ENCODE measurements around the gene TAF4.
"Not testable (repeated sequence)": the region's sequence is repeated elsewhere in the genome, so short reads cannot be mapped to it uniquely, and the experiment has no call there.

Gene TAF4

DNA sequence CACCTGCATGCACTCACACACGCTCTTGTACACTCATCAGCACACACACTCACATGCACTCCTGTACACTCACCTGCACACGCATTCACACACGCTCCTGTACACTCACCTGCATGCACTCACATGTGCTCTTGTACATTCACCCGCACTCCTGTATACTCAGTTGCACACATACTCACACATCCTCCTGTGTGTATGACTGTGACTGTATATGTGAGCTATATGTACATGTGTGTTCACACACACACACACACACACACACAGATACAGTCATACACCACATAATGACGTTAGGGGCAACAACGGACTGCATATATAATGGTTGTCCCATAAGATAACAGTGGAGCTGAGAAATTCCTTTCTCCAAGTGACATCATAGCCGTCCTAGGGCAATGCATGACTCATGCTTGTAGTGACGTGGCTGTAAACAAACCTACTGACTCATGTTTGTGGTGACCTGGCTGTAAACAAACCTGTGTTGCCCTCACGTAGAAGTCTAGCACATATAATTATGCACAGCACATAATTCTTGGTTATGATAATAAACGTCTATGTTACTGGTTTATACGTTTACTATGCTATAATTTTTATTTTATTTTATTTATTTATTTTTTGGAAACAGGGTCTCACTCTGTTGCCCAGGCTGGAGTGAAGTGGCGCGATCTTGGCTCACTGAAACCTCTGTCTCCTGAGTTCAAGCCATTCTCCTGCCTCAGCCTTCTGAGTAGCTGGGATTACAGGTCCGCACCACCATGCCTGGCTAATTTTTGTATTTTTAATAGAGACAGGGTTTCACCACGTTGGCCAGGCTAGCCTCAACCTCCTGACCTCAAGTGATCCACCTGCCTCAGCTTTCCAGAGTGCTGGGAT lies 22.8 kb upstream of the TAF4 start:
- TF ChIP-seq, protein P1, sequence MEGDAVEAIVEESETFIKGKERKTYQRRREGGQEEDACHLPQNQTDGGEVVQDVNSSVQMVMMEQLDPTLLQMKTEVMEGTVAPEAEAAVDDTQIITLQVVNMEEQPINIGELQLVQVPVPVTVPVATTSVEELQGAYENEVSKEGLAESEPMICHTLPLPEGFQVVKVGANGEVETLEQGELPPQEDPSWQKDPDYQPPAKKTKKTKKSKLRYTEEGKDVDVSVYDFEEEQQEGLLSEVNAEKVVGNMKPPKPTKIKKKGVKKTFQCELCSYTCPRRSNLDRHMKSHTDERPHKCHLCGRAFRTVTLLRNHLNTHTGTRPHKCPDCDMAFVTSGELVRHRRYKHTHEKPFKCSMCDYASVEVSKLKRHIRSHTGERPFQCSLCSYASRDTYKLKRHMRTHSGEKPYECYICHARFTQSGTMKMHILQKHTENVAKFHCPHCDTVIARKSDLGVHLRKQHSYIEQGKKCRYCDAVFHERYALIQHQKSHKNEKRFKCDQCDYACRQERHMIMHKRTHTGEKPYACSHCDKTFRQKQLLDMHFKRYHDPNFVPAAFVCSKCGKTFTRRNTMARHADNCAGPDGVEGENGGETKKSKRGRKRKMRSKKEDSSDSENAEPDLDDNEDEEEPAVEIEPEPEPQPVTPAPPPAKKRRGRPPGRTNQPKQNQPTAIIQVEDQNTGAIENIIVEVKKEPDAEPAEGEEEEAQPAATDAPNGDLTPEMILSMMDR (IDR thresholded peaks at IDR 0.05; ENCODE audit: insufficient read depth, low read depth, low read length, missing control alignments), result no peak
- peak; percentile 94 for DNase-seq (ENCODE audit: low read depth)
- H3K4me3 ChIP-seq (ENCODE audit: low read length), result no peak overlapping the region

DNA sequence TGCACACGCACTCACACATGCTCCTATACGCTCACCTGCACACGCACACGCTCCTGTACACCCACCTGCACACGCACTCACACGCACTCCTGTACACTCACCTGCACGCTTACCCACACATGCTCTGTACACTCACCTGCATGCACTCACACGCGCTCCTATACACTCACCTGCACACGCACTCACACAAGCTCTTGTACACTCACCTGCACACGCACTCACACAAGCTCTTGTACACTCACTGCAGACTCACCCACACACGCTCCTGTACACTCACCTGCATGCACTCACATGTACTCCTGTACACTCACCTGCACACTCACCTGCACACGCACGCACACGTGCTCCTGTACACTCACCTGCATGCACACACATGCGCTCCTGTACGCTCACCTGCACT lies 22.0 kb upstream of the TAF4 start:
- TF ChIP-seq, protein P1 (IDR thresholded peaks at IDR 0.05; ENCODE audit: insufficient read depth, low read depth, low read length, missing control alignments), result no peak
- H3K4me3 ChIP-seq (ENCODE audit: low read length), result no peak overlapping the region

DNA sequence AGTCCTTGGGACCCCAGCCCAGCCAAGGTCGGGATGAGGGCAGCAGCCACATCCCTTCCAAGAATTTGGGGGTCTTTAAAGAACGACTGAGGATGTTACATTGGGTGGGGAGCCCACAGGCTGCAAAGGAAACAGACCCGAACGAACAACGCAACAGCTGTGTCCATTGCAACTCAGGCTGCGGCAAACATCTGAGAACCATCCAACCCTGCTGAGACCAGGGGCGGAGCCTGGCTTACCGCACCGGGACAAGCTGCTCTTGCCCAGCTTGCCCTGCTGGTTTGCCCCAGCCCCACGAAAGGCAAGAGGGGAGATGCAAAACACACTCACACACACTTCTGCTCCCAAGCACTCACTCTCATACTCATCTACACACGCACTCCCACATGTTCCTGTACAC lies 21.5 kb upstream of the TAF4 start:
- no peak overlapping the region for H3K4me3 ChIP-seq (ENCODE audit: low read length)
- TF ChIP-seq, protein P1 (IDR thresholded peaks at IDR 0.05; ENCODE audit: insufficient read depth, low read depth, low read length, missing control alignments), result no peak
- no peak for DNase-seq (ENCODE audit: low read depth)

More for the DNA sequence above, 22.0 kb upstream of the TAF4 start:
- DNase-seq (ENCODE audit: low read depth), result no peak

DNA sequence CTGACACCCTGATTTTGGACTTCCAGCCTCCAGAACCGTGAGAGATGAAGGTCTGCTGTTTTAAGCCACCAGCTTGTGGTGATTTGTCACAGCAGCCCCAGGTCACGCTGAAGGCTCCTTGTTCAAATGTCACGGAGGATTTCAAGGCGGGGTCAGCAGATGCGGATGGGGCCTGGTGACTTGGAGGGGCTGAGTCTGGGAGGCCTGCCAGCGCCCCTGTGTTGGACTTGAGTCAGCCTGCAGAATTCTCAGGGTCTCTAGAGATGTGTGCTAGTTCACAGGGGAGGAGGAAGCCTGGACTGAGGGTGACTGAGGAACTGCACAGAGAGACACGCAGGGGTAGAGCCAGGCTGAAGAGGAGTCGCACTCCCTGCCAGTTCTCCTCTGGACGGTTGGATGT lies 19.5 kb upstream of the TAF4 start:
- TF ChIP-seq, protein P1 (IDR thresholded peaks at IDR 0.05; ENCODE audit: insufficient read depth, low read depth, low read length, missing control alignments), result no peak
- H3K4me3 ChIP-seq (ENCODE audit: low read length), result no peak overlapping the region

DNA sequence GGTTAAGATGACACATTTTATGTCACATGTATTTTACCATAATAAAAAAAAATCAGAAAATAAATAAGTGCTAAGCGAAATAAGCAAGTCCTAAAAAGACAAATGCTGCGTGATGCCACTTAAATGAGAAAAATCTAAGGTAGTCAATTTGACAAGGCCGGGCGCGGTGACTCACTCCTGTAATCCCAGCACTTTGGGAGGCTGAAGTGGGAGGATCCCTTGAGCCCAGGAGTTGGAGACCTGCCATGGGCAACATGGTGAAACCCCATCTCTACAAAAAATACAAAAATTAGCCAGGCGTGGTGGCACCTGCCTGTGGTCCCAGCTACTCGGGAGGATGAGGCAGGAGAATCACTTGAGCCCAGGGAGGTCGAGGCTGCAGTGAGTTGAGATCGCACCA lies 18.5 kb upstream of the TAF4 start:
- DNase-seq (ENCODE audit: low read depth); H3K4me3 ChIP-seq (ENCODE audit: low read length): not testable (repeated sequence)

More for the DNA sequence above, 19.5 kb upstream of the TAF4 start:
- DNase-seq (ENCODE audit: low read depth), result no peak

DNA sequence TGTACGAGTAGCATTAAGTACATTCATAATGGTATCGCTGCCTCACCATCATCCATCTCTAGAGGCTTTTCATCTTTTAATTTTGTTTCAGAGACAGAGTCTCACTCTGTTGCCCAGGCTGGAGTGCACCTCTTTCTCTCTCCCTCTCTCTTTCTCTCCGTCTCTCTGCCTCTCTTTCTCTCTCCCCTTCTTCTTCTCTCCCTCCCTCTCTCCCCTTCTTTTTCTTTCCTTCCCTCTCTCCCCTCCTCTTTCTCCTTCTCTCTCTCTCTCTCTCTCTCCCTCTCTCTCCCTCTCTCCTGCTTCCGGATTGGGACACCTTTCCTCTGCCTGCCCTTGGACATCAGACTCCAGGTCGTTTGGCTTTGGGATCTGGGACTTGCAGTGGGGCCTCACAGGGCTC lies 17.6 kb upstream of the TAF4 start:
- H3K4me3 ChIP-seq (ENCODE audit: low read length), result no peak overlapping the region
- TF ChIP-seq, protein P1 (IDR thresholded peaks at IDR 0.05; ENCODE audit: insufficient read depth, low read depth, low read length, missing control alignments), result no peak
- no peak for DNase-seq (ENCODE audit: low read depth)

DNA sequence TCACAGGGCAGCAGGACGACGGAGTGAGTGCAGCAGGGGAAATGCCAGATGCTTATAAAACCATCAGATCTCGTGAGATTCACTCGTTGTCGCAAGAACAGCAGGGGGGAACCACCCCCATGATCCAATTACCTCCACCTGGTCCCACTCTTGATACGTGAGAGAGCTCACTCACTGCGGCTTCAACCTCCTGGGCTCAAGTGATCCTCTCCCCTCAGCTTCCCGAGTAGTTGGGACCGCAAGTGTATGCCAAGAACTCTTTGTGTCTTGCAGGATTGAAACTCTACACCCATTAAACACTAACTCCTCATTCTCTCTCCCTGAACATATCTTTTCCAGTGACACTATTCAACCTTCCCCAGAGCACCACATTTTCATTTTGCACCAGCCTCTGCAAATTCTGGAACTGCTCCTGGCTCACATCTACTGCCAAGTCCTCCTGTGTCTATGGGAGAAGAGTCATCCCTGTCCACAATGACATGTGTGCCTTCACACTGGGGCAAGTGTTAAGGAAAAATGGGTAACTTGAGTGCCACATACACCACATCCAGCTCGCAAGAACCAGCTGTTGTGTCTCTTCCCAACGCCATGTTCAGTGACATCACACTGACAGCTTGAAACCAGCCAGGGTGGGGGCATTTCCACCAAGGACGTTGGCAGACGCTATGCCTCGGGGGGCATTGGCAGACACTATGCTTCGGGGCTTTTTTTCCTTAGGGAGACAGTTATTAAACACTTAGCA lies 14.7 kb upstream of the TAF4 start:
- no peak overlapping the region for H3K4me3 ChIP-seq (ENCODE audit: low read length)

More for the DNA sequence above, 14.7 kb upstream of the TAF4 start:
- DNase-seq (ENCODE audit: low read depth), result no peak
- TF ChIP-seq, protein P1 (IDR thresholded peaks at IDR 0.05; ENCODE audit: insufficient read depth, low read depth, low read length, missing control alignments), result no peak

All from epithelial cell of esophagus (primary cell).